ENCODE measurements around the gene RPL41. TPM values are rescaled to one million over a fixed set of nuclear protein-coding genes. Genes with fewer than 3 reads are reported as not detected.
"Not testable (repeated sequence)": the region's sequence is repeated elsewhere in the genome, so short reads cannot be mapped to it uniquely, and the experiment has no call there.

Gene RPL41
- polyA plus RNA-seq, 3 donors from 2014 or later: 2,591 to 7,233 (median 3,803) TPM

DNA sequence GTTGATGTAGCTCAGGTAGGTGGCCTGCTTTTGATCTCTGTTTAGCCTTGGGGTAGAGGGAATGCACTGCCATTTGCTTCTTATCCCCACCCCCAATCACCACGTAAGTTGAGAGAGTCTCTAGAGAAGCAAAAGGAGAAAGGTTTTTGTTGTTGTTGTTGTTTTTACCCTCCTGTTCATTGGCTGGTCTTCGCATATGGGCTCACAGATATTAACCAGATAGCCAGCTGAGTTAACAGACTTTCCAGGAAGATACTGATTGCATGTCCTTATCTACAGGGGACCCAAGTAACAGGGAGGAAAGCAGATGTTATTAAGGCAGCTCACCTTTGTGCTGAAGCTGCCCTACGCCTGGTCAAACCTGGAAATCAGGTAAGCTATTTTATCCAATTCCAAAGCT lies 9.2 kb upstream of the RPL41 start:
- H3K27ac Mint-ChIP-seq: peak overlapping the region in 2 of 6 donors; percentile 31 to 75
- H3K4me3 Mint-ChIP-seq: no peak overlapping the region
- no peak for DNase-seq
- no peaks in the 10 kb centered on the region for H3K9me3 Mint-ChIP-seq
- peaks cover 4 to 9% (median 7%) of the 10 kb centered on the region in 3 donors for H3K27me3 Mint-ChIP-seq (ENCODE audit: low read depth in 3 of 3)
- H3K4me1 Mint-ChIP-seq: peaks cover 43 to 47% of the 10 kb centered on the region in 2 donors
- peaks cover 13 to 36% (median 16%) of the 10 kb centered on the region in 3 donors for H3K36me3 Mint-ChIP-seq

DNA sequence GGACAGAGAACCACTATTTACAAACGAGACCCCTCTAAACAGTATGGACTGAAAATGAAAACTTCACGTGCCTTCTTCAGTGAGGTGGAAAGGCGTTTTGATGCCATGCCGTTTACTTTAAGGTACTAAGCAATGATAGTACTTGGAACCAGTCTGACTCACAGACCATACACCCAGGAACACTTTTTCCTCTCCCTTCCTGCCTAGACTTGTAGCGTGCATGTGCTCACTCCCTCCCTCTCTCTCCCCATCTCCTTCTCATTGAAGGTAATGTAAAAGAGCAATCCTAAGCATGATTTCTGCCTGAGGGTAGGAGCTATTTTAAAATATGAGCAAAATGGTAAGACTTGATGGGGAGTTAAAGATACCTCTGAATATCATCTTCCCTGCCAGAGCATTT lies 5.9 kb upstream of the RPL41 start:
- H3K4me1 Mint-ChIP-seq: peaks cover 14 to 15% of the 10 kb centered on the region in 2 donors
- H3K27me3 Mint-ChIP-seq (ENCODE audit: low read depth in 3 of 3): peaks cover 0 to 2% (median 0%) of the 10 kb centered on the region in 3 donors
- H3K4me3 Mint-ChIP-seq: no peak overlapping the region
- H3K27ac Mint-ChIP-seq: peak overlapping the region in 2 of 6 donors; percentile 13 to 17
- peaks cover 21 to 51% (median 24%) of the 10 kb centered on the region in 3 donors for H3K36me3 Mint-ChIP-seq
- no peaks in the 10 kb centered on the region for H3K9me3 Mint-ChIP-seq
- DNase-seq: no peak

DNA sequence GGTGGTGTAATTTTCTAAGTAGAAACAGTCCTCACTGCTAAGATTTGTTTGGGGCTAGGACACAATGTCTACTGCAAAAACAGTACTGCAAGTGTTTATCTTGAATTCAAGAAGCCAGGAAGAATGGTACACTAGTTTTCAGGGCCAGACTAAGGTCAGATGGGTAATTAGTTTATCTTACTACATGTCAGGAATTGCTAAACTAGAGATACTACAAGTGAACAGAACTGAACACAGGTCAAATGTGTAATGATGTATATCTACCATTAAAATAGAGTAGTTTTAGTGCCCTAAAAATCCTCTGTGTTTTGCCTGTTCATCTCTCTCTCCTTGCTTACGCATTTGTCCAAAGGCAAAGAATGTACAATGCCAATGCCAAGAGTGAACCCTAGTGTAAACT lies 2.3 kb upstream of the RPL41 start:
- peak overlapping the region; percentile 12 to 69 (median 38) for H3K27ac Mint-ChIP-seq
- H3K36me3 Mint-ChIP-seq: peaks cover 24 to 40% (median 32%) of the 10 kb centered on the region in 3 donors
- peaks cover 12 to 16% (median 16%) of the 10 kb centered on the region in 3 donors for H3K27me3 Mint-ChIP-seq (ENCODE audit: low read depth in 3 of 3)

DNA sequence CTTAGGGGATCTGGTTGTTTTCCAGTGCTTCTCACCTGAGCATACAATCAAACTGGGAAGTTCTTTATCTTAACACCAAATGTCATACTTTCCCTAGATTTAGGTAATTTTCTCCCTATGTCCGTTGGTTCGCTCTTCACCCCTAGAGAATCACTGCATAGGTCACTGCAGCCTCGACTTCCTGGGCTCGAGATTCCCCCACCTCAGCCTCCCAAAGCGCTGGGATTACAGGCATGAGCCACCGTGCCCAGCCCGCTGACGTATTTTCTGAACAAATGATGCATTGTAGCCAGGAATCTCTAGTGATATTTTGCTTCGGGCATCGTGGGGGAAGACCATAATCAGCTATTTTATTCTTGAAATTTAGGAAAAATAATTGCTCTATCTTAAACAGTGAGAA lies 1.1 kb upstream of the RPL41 start:
- H3K4me1 Mint-ChIP-seq: peaks cover 36 to 37% of the 10 kb centered on the region in 2 donors
- no peak for DNase-seq
- H3K9me3 Mint-ChIP-seq: no peaks in the 10 kb centered on the region
- peaks cover 12 to 20% (median 16%) of the 10 kb centered on the region in 3 donors for H3K27me3 Mint-ChIP-seq (ENCODE audit: low read depth in 3 of 3)
- peaks cover 18 to 33% (median 30%) of the 10 kb centered on the region in 3 donors for H3K36me3 Mint-ChIP-seq
- peak overlapping the region; percentile 95 to 99 (median 97) for H3K4me3 Mint-ChIP-seq
- peak overlapping the region; percentile 96 to 99 (median 98) for H3K27ac Mint-ChIP-seq

More for the DNA sequence above, 2.3 kb upstream of the RPL41 start:
- Mint-ChIP-seq H3K4me3 (peak overlapping the region in 3 of 5 donors; percentile 11 to 29 (median 19)), H3K9me3 (no peaks in the 10 kb centered on the region), H3K4me1 (peaks cover 27 to 28% of the 10 kb centered on the region in 2 donors)
- no peak for DNase-seq

DNA sequence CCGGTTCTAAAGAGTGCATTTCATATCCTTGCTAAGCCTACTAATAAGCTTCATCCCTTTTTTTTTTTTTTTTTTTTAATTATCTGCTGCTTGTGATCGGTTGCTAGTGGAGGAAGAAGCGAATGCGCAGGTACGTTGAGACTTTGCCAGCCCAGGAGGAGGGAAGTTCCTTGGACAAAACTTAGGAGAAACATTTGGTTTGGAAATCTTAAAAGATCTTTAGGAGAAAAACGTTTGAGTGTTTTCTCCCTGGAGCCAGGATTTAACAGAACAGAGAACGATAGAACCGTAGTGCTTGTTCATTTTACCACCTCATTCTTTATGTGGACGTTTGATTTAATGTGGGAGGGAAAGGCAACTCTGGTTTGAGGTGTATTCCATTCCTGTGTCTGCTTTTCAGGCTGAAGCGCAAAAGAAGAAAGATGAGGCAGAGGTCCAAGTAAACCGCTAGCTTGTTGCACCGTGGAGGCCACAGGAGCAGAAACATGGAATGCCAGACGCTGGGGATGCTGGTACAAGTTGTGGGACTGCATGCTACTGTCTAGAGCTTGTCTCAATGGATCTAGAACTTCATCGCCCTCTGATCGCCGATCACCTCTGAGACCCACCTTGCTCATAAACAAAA lies 761 bp downstream of the RPL41 start:
- H3K4me1 Mint-ChIP-seq: peaks cover 37 to 39% of the 10 kb centered on the region in 2 donors
- peak overlapping the region; percentile 95 to 99 (median 97) for H3K4me3 Mint-ChIP-seq
- H3K27me3 Mint-ChIP-seq (ENCODE audit: low read depth in 3 of 3): peaks cover 12 to 20% (median 16%) of the 10 kb centered on the region in 3 donors
- H3K27ac Mint-ChIP-seq: peak overlapping the region; percentile 96 to 99 (median 98)
- not testable (repeated sequence) for DNase-seq, H3K9me3 Mint-ChIP-seq
- peaks cover 8 to 22% (median 20%) of the 10 kb centered on the region in 3 donors for H3K36me3 Mint-ChIP-seq

DNA sequence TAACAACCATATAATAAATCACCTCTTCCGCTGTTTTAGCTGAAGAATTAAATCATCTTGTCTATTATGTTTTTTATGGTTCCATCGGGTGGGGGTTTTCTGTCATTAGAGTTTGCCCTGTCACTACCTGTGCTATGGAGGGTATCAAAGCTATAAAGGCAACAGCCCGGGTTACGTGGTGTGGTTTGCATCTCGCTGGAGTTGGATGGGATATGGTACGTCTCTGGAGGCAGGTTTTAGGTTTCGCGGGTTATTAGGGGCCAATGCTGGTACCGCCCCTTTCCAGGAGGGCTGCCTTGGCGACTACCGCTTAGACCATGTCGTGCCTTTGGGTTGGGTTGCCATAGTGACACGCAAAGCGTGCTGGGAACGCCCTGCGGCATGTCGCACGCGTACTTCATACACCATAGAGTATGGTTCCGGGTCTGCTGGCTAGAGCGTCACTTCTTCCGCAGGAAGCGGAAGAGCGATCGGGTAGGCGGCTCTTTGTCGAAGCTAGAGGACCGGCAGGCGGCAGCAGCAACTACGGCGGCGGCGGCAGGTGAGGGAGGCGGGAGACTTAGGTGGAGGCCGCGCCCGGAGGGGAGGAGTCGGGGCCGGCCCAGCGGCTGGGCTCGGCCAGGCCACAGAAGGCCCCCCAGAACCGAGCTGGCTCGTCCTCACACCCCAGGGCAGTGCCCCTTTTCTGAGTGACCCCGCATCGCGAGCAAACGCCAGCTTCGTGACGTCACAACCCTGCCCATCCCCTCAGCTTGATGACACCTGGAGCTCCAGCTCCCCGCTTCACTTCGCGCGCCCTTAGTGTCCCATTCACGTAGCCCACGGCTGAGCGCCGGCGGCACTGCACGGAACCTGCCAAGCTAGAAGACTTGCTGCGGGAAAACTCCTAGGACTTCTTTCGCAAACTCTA lies 1.6 kb downstream of the RPL41 start, which contains the start of gene ZC3H10:
Gene ZC3H10, plus strand, starts transcription at position 489 of the 910 bp plus-strand sequence. CDS start 2,297 bp downstream, outside the sequence.
- H3K4me3 Mint-ChIP-seq: peak within 1 kb of the TSS; percentile 95 to 99 (median 97)
- H3K27me3 Mint-ChIP-seq (ENCODE audit: low read depth in 3 of 3): peaks cover 12 to 20% (median 16%) of the 10 kb centered on the region in 3 donors
- peak within 1 kb of the TSS; percentile 96 to 99 (median 98) for H3K27ac Mint-ChIP-seq
- DNase-seq: peak; percentile 98 to 99 (median 98)
- H3K36me3 Mint-ChIP-seq: peaks cover 5 to 18% (median 14%) of the 10 kb centered on the region in 3 donors
- no peaks in the 10 kb centered on the region for H3K9me3 Mint-ChIP-seq
- H3K4me1 Mint-ChIP-seq: peaks cover 37 to 39% of the 10 kb centered on the region in 2 donors

DNA sequence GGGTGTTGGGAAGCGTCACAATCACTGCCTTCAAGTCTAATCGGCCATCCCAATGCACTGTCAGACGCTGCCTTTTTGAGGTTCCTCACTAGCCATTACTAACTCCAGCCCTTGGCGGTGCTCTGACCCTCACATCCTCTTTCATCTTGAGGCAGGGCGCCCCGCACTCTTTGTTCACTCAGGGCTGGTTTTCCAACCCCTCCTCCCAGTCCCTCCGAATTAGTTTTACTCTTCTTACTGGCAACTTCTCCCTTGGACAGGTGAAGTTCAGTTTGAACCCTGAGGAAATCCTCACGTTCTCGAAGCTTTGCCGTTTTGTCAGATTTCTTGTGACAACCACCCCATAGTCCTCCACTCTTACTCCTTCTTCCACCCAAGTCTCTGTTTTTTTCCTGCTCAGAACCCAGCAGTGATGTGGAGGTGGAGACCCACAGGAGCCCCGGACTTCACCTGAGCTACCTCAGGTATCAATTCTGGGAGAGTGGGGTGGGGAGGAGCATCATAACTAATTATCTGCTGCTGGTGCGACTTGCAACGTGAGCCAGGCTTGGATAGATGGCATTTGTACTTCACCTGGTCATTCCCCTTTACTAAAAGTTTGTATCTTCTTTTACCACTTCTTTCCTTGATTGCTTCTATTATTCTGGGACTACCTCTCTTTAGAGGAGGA lies 2.4 kb downstream of the RPL41 start:
- Mint-ChIP-seq H3K4me3 (peak overlapping the region; percentile 95 to 99 (median 97)), H3K27ac (peak overlapping the region; percentile 96 to 99 (median 98))

DNA sequence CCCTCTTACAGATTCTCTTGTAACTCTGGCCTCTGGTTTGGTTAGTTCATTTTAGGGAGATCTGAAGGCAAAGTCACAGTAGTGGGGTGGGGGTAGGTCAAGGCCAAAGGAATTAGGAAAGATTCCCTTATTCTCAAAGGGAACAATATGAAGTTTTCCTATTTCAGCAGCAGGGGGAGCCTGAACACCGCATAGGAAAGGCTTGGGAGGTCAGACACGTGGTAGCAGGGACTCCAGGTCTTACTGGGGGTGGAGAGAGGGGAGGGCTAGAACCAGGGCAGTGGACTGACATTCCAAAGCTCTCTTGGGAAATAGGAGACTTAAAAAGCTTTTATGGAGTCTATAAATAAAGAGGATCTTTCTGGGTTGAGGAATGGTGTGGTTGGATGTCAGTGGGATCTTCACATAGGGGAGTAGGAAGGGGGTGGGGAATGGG lies 2.9 kb downstream of the RPL41 start:
- no peaks in the 10 kb centered on the region for H3K9me3 Mint-ChIP-seq
- H3K36me3 Mint-ChIP-seq: peaks cover 3 to 8% (median 6%) of the 10 kb centered on the region in 3 donors
- DNase-seq: peak; percentile 60 to 70 (median 70)
- peak overlapping the region; percentile 96 to 99 (median 98) for H3K27ac Mint-ChIP-seq
- peaks cover 12 to 20% (median 16%) of the 10 kb centered on the region in 3 donors for H3K27me3 Mint-ChIP-seq (ENCODE audit: low read depth in 3 of 3)
- H3K4me1 Mint-ChIP-seq: peaks cover 39 to 46% of the 10 kb centered on the region in 2 donors
- H3K4me3 Mint-ChIP-seq: peak overlapping the region; percentile 95 to 99 (median 97)

More for the DNA sequence above, 2.4 kb downstream of the RPL41 start:
- H3K36me3 Mint-ChIP-seq: peaks cover 3 to 10% (median 6%) of the 10 kb centered on the region in 3 donors
- H3K9me3 Mint-ChIP-seq: no peaks in the 10 kb centered on the region
- DNase-seq: no peak
- peaks cover 39 to 40% of the 10 kb centered on the region in 2 donors for H3K4me1 Mint-ChIP-seq
- H3K27me3 Mint-ChIP-seq (ENCODE audit: low read depth in 3 of 3): peaks cover 12 to 20% (median 16%) of the 10 kb centered on the region in 3 donors

DNA sequence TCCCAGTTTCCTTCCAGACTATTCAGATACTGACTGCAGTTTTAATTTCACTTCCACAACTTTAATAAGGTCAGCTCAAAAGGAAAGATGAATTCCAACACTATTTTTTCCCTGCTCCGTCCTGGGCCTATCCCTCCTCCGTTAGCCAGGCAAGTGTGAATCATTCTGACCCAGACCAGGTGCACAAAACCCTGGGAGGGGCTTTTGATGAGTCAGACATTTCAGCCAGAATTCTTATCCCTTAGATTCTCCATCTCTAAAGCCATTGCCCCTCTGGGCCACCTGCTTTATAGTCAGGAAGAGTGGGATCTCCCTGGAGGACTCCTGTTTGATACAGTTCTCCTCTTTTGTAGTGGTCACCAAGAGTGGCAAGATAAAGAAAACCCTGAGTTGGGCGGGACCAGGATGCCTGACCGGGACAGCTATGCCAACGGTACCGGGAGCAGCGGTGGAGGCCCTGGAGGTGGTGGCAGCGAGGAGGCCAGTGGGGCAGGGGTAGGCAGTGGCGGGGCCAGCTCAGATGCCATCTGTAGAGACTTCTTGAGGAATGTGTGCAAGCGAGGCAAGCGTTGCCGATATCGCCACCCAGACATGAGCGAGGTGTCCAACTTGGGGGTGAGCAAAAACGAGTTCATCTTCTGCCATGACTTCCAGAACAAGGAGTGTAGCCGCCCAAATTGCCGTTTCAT lies 3.9 kb downstream of the RPL41 start:
- Mint-ChIP-seq H3K4me3 (no peak overlapping the region), H3K4me1 (peaks cover 40 to 47% of the 10 kb centered on the region in 2 donors), H3K9me3 (no peaks in the 10 kb centered on the region), H3K27ac (peak overlapping the region in 2 of 6 donors; percentile 12 to 45), H3K36me3 (peaks cover 3 to 8% (median 6%) of the 10 kb centered on the region in 3 donors), H3K27me3 (ENCODE audit: low read depth in 3 of 3) (peaks cover 12 to 20% (median 16%) of the 10 kb centered on the region in 3 donors)
- no peak for DNase-seq

DNA sequence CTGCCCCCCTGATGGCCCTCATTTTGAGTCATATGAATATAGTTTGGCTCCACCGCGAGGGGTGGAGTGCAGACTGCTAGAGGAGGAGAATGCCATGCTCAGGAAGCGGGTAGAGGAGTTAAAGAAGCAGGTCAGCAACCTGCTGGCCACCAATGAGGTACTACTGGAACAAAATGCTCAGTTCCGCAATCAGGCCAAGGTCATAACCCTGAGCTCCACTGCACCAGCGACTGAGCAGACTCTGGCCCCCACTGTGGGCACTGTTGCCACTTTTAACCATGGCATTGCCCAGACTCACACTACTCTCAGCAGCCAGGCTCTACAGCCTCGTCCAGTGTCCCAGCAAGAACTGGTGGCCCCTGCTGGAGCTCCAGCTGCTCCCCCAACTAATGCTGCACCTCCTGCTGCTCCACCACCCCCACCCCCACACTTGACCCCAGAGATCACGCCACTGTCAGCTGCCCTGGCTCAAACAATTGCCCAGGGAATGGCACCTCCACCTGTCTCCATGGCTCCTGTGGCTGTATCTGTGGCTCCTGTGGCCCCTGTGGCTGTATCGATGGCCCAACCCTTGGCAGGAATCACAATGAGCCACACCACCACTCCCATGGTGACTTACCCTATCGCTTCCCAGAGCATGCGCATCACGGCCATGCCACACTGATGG lies 4.9 kb downstream of the RPL41 start:
- Mint-ChIP-seq H3K27me3 (ENCODE audit: low read depth in 3 of 3) (peaks cover 10 to 17% (median 10%) of the 10 kb centered on the region in 3 donors), H3K27ac (peak overlapping the region in 1 of 6 donors; percentile 48), H3K4me3 (no peak overlapping the region), H3K4me1 (peaks cover 47 to 52% of the 10 kb centered on the region in 2 donors), H3K9me3 (no peaks in the 10 kb centered on the region), H3K36me3 (peaks cover 3 to 8% (median 6%) of the 10 kb centered on the region in 3 donors)
- DNase-seq: no peak

DNA sequence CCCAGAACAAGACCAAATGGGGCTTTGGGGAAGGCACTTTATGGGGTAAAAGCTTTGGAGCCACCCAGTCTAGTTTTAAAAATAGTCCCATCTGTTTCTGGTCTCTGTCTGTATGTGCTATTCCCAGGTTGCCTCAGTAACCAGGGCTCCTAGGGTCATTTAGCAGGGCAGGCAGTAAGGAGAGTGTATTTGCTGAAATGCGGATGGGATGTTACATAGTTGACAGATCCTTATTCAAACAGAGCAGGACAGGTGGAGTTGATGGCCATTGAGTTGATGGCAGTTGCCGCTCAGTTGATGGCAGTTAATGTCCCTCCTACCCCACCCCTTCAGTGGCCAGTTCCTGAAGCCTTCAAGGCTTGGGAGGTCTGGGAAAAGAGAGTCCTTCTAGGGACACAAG lies 6.2 kb downstream of the RPL41 start:
- Mint-ChIP-seq H3K36me3 (peaks cover 2 to 3% (median 3%) of the 10 kb centered on the region in 3 donors), H3K4me1 (peaks cover 48 to 52% of the 10 kb centered on the region in 2 donors), H3K4me3 (no peak overlapping the region), H3K27ac (peak overlapping the region in 2 of 6 donors; percentile 1 to 56), H3K27me3 (ENCODE audit: low read depth in 3 of 3) (peaks cover 7 to 17% (median 8%) of the 10 kb centered on the region in 3 donors), H3K9me3 (no peaks in the 10 kb centered on the region)
- no peak for DNase-seq

DNA sequence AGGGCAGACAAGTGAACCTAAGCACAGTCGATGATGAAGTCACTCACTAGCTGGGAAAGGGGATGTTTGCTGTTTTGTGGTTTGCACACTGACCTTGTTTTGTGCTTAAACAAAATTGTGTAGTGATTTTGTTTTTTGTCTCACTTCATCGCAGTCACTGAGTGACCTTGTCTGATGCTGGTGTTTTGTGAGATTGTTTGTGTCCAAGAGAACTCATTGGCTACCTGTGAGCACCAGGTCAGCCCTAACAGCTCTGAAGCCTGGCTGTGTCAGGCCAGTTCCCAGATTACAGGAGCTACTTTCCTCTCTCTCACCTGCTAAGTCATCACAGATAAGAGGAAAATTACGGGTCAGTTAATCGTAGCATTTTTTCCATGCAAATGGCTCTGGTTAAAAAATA lies 7.7 kb downstream of the RPL41 start:
- no peaks in the 10 kb centered on the region for H3K36me3 Mint-ChIP-seq
- peak overlapping the region in 1 of 5 donors; percentile 2 for H3K4me3 Mint-ChIP-seq
- H3K27ac Mint-ChIP-seq: peak overlapping the region in 3 of 6 donors; percentile 2 to 24 (median 18)
- peaks cover 5 to 21% (median 8%) of the 10 kb centered on the region in 3 donors for H3K27me3 Mint-ChIP-seq (ENCODE audit: low read depth in 3 of 3)
- H3K9me3 Mint-ChIP-seq: no peaks in the 10 kb centered on the region
- DNase-seq: no peak
- H3K4me1 Mint-ChIP-seq: peaks cover 38 to 43% of the 10 kb centered on the region in 2 donors
